ENCODE measurements around the gene SLC6A8. TPM values are rescaled to one million over a fixed set of nuclear protein-coding genes. Genes with fewer than 3 reads are reported as not detected.

Gene SLC6A8
- total RNA-seq, 2 experiments from 2014 or later = not detected

- H3K4me1 ChIP-seq (ENCODE audit: insufficient read depth, low read length, poor library complexity, severe bottlenecking) = peaks cover 27% of the 10 kb centered on the region
- CTCF ChIA-PET (ENCODE audit: unreplicated experiment) = no interaction called here
- H3K4me2 ChIP-seq (ENCODE audit: low read length) = no peak overlapping the region
- no peaks in the 10 kb centered on the region for H3K9me3 ChIP-seq (ENCODE audit: low read length)
- H3K27ac ChIP-seq (ENCODE audit: low read depth, low read length, poor library complexity, severe bottlenecking) = no peak overlapping the region
- BruUV-seq (replicated peaks) = no TSS peak
- no peaks in the 10 kb centered on the region for H3K79me2 ChIP-seq (ENCODE audit: insufficient read depth, low read depth, low read length)
- no peak overlapping the region for H2AFZ ChIP-seq (ENCODE audit: low read length)
- intact Hi-C loops (cut with micrococcal nuclease; ENCODE audit: unreplicated experiment) = no loop called here
- no peaks in the 10 kb centered on the region for H3K9me2 ChIP-seq (ENCODE audit: insufficient read depth, low read length)
- H4K20me1 ChIP-seq (ENCODE audit: insufficient read depth, low read length) = no peaks in the 10 kb centered on the region
- POLR2A ChIA-PET = no interaction called here
- H3K4me3 ChIP-seq (ENCODE audit: low read depth, low read length, poor library complexity, severe bottlenecking) = no peak overlapping the region
- DNase-seq (ENCODE audit: low spot score) = no peak
- no peaks in the 10 kb centered on the region; the same call in 1 of the 2 replicates for H3K36me3 ChIP-seq (ENCODE audit: insufficient read depth, low read length)
- no peak for TF ChIP-seq CTCF (conservative IDR thresholded peaks at IDR 0.05; ENCODE audit: low read length)
- no peak for TF ChIP-seq EZH2phosphoT487 (IDR thresholded peaks at IDR 0.05; ENCODE audit: borderline replicate concordance, low read depth, low read length)
These were observed 44.1 kb downstream of the SLC6A8 start for GRCh38 chrX:153731845-153732215.

GRCh38 chrX:153732401-153732800 is 44.7 kb downstream of the SLC6A8 start:
- DNase-seq (ENCODE audit: low spot score) = no peak
- ChIA-PET CTCF (ENCODE audit: unreplicated experiment) (no interaction called here), POLR2A (no interaction called here)
- intact Hi-C loops (cut with micrococcal nuclease; ENCODE audit: unreplicated experiment) = no loop called here
- Histone ChIP-seq H4K20me1 (ENCODE audit: insufficient read depth, low read length) (no peaks in the 10 kb centered on the region), H2AFZ (ENCODE audit: low read length) (no peak overlapping the region), H3K9me3 (ENCODE audit: low read length) (no peaks in the 10 kb centered on the region), H3K9me2 (ENCODE audit: insufficient read depth, low read length) (no peaks in the 10 kb centered on the region), H3K27ac (ENCODE audit: low read depth, low read length, poor library complexity, severe bottlenecking) (no peak overlapping the region), H3K79me2 (ENCODE audit: insufficient read depth, low read depth, low read length) (no peaks in the 10 kb centered on the region), H3K4me3 (ENCODE audit: low read depth, low read length, poor library complexity, severe bottlenecking) (no peak overlapping the region), H3K36me3 (ENCODE audit: insufficient read depth, low read length) (no peaks in the 10 kb centered on the region; the same call in 1 of the 2 replicates), H3K4me1 (ENCODE audit: insufficient read depth, low read length, poor library complexity, severe bottlenecking) (peaks cover 21% of the 10 kb centered on the region), H3K4me2 (ENCODE audit: low read length) (no peak overlapping the region)
- BruUV-seq (replicated peaks) = no TSS peak
- TF ChIP-seq EZH2phosphoT487 (IDR thresholded peaks at IDR 0.05; ENCODE audit: borderline replicate concordance, low read depth, low read length) (no peak), CTCF (conservative IDR thresholded peaks at IDR 0.05; ENCODE audit: low read length) (no peak)

- BruUV-seq (replicated peaks) = no TSS peak
- Histone ChIP-seq H2AFZ (ENCODE audit: low read length) (no peak overlapping the region), H3K9me3 (ENCODE audit: low read length) (no peaks in the 10 kb centered on the region), H3K79me2 (ENCODE audit: insufficient read depth, low read depth, low read length) (no peaks in the 10 kb centered on the region), H3K9me2 (ENCODE audit: insufficient read depth, low read length) (no peaks in the 10 kb centered on the region), H3K4me3 (ENCODE audit: low read depth, low read length, poor library complexity, severe bottlenecking) (no peak overlapping the region), H3K4me2 (ENCODE audit: low read length) (no peak overlapping the region), H4K20me1 (ENCODE audit: insufficient read depth, low read length) (no peaks in the 10 kb centered on the region), H3K27ac (ENCODE audit: low read depth, low read length, poor library complexity, severe bottlenecking) (no peak overlapping the region), H3K36me3 (ENCODE audit: insufficient read depth, low read length) (no peaks in the 10 kb centered on the region; the same call in 1 of the 2 replicates), H3K4me1 (ENCODE audit: insufficient read depth, low read length, poor library complexity, severe bottlenecking) (peaks cover 10% of the 10 kb centered on the region)
- no peak for DNase-seq (ENCODE audit: low spot score)
- intact Hi-C loops (cut with micrococcal nuclease; ENCODE audit: unreplicated experiment) = no loop called here
- ChIA-PET POLR2A (no interaction called here), CTCF (ENCODE audit: unreplicated experiment) (no interaction called here)
- TF ChIP-seq CTCF (conservative IDR thresholded peaks at IDR 0.05; ENCODE audit: low read length) (no peak), EZH2phosphoT487 (IDR thresholded peaks at IDR 0.05; ENCODE audit: borderline replicate concordance, low read depth, low read length) (no peak)
These were observed 46.0 kb downstream of the SLC6A8 start for GRCh38 chrX:153733651-153734240.
